H9 (cell line): ENCODE data around the gene RAD54L2. TPM values are rescaled to one million over a fixed set of nuclear protein-coding genes. Genes with fewer than 3 reads are reported as not detected.

Experiments
- DNase-seq: peaks from one replicate; pipeline ENCODE4 v3.0.0-alpha.2; 2017
- H2AFZ ChIP-seq: one replicate; pipeline ENCODE4 v1.6.1; 2013; ENCODE audit warnings: mild to moderate bottlenecking, low read length, control low read depth, moderate library complexity
- H2AK5ac ChIP-seq: 2 replicates; pipeline ENCODE4 v1.6.1; 2013; ENCODE audit warnings: low read length, control low read depth, mixed read lengths; ENCODE audit not compliant: insufficient read length
- H2BK120ac ChIP-seq: one replicate; pipeline ENCODE4 v1.6.1; 2013; ENCODE audit warnings: low read depth, mild to moderate bottlenecking, low read length, control low read depth, inconsistent platforms; ENCODE audit not compliant: poor library complexity, severe bottlenecking
- H2BK12ac ChIP-seq: 2 replicates; pipeline ENCODE4 v1.6.1; 2013; ENCODE audit warnings: low read length, control low read depth, mixed read lengths, low read depth; ENCODE audit not compliant: insufficient read length
- H2BK15ac ChIP-seq: 2 replicates; pipeline ENCODE4 v1.6.1; 2013; ENCODE audit warnings: low read depth, low read length, control low read depth
- H2BK20ac ChIP-seq: one replicate; pipeline ENCODE4 v1.6.1; 2013; ENCODE audit warnings: low read depth, mild to moderate bottlenecking, low read length, control low read depth, inconsistent platforms; ENCODE audit not compliant: poor library complexity, severe bottlenecking
- H2BK5ac ChIP-seq: 2 replicates; pipeline ENCODE4 v1.6.1; 2013; ENCODE audit warnings: low read length, control low read depth, mixed read lengths; ENCODE audit not compliant: insufficient read length
- H3K14ac ChIP-seq: 2 replicates; pipeline ENCODE4 v1.6.1; 2013; ENCODE audit warnings: low read length, control low read depth; ENCODE audit not compliant: insufficient read depth
- H3K18ac ChIP-seq: 2 replicates; pipeline ENCODE4 v1.6.1; 2013; ENCODE audit warnings: low read depth, mild to moderate bottlenecking, mixed read lengths, low read length, control low read depth; ENCODE audit not compliant: insufficient read length
- H3K23ac ChIP-seq: 2 replicates; pipeline ENCODE4 v1.6.1; 2013; ENCODE audit warnings: low read length, control low read depth, mixed read lengths, low read depth; ENCODE audit not compliant: insufficient read length
- H3K23me2 ChIP-seq: 2 replicates; pipeline ENCODE4 v1.6.1; 2013; ENCODE audit warnings: low read depth, mild to moderate bottlenecking, mixed read lengths, low read length, control low read depth; ENCODE audit not compliant: insufficient read length, poor library complexity, severe bottlenecking
- H3K27ac ChIP-seq: 2 replicates; pipeline ENCODE4 v1.5.1; 2013; ENCODE audit warnings: low read length, control low read depth, mixed read lengths, low read depth; ENCODE audit not compliant: insufficient read length
- H3K27me3 ChIP-seq: 2 replicates; pipeline ENCODE4 v1.6.1; 2013; ENCODE audit warnings: low read length, control low read depth, inconsistent platforms; ENCODE audit not compliant: insufficient read depth
- H3K4ac ChIP-seq: 2 replicates; pipeline ENCODE4 v1.6.1; 2013; ENCODE audit warnings: low read depth, mild to moderate bottlenecking, control low read depth, inconsistent platforms, low read length, moderate library complexity
- H3K4me1 ChIP-seq: 2 replicates; pipeline ENCODE4 v1.6.1; 2013; ENCODE audit warnings: low read length, control low read depth, inconsistent platforms; ENCODE audit not compliant: insufficient read depth
- H3K4me2 ChIP-seq: 2 replicates; pipeline ENCODE4 v1.6.1; 2013; ENCODE audit warnings: low read length, control low read depth, mixed read lengths; ENCODE audit not compliant: insufficient read length, insufficient read depth
- H3K56ac ChIP-seq: 2 replicates; pipeline ENCODE4 v1.6.1; 2013; ENCODE audit warnings: low read depth, mild to moderate bottlenecking, mixed read lengths, low read length, control low read depth; ENCODE audit not compliant: insufficient read length
- H3K79me1 ChIP-seq: 2 replicates; pipeline ENCODE4 v1.6.1; 2013; ENCODE audit warnings: low read depth, mild to moderate bottlenecking, moderate library complexity, low read length, control low read depth, inconsistent platforms; ENCODE audit not compliant: insufficient read depth, poor library complexity, severe bottlenecking
- H3K79me2 ChIP-seq: 2 replicates; pipeline ENCODE4 v1.6.1; 2013; ENCODE audit warnings: low read length, control low read depth, inconsistent platforms; ENCODE audit not compliant: insufficient read depth
- H3K9ac ChIP-seq: 2 replicates; pipeline ENCODE4 v1.6.1; 2013; ENCODE audit warnings: low read length, control low read depth, mixed read lengths; ENCODE audit not compliant: insufficient read length; ENCODE audit errors: extremely low read depth
- H3K9me3 ChIP-seq: one replicate; pipeline ENCODE4 v1.6.1; 2013; ENCODE audit warnings: low read depth, low read length, inconsistent platforms; ENCODE audit not compliant: control insufficient read depth
- H3T11ph ChIP-seq: one replicate; pipeline ENCODE4 v1.6.1; 2013; ENCODE audit warnings: mild to moderate bottlenecking, low read length, control low read depth, inconsistent platforms
- H4K20me1 ChIP-seq: one replicate; pipeline ENCODE4 v1.6.1; 2013; ENCODE audit not compliant: control insufficient read depth, insufficient read length, insufficient read depth
- H4K5ac ChIP-seq: 2 replicates; pipeline ENCODE4 v1.6.1; 2013; ENCODE audit warnings: low read depth, mild to moderate bottlenecking, mixed read lengths, low read length, control low read depth; ENCODE audit not compliant: insufficient read length
- H4K8ac ChIP-seq: replicated peaks from 2 replicates; pipeline ENCODE4 v1.6.1; 2013; ENCODE audit warnings: low read length, control low read depth, mixed read lengths, low read depth; ENCODE audit not compliant: insufficient read length
- H4K91ac ChIP-seq: 2 replicates; pipeline ENCODE4 v1.6.1; 2013; ENCODE audit warnings: low read depth, mild to moderate bottlenecking, moderate library complexity, mixed read lengths, low read length, control low read depth; ENCODE audit not compliant: insufficient read length
- H3K27ac Mint-ChIP-seq, 3 experiments: 2 replicates in 2 of 3; 3 replicates in 1 of 3; pipeline ENCODE4 v1.8.0; 2020 to 2021; ENCODE audit warnings: mixed read lengths in 3 of 3, mild to moderate bottlenecking in 1 of 3, moderate library complexity in 1 of 3
- H3K27me3 Mint-ChIP-seq: 2 replicates; pipeline ENCODE4 v1.8.0; 2021; ENCODE audit warnings: low read depth, mild to moderate bottlenecking, moderate library complexity, mixed read lengths
- H3K36me3 Mint-ChIP-seq, 3 experiments: 2 replicates in 2 of 3; 3 replicates in 1 of 3; pipeline ENCODE4 v1.8.0; 2020 to 2021; ENCODE audit warnings: low read depth in 3 of 3, mixed read lengths in 3 of 3; ENCODE audit not compliant: insufficient read depth in 1 of 3
- H3K4me1 Mint-ChIP-seq, 2 experiments: 2 replicates each; pipeline ENCODE4 v1.8.0; 2020; ENCODE audit warnings: mixed read lengths in 2 of 2
- H3K4me3 Mint-ChIP-seq, 2 experiments: 2 replicates in 1 of 2; 3 replicates in 1 of 2; pipeline ENCODE4 v1.8.0; 2020 to 2021; ENCODE audit warnings: mild to moderate bottlenecking in 2 of 2, mixed read lengths in 2 of 2, moderate library complexity in 1 of 2
- H3K9me3 Mint-ChIP-seq, 2 experiments: 2 replicates in 1 of 2; 3 replicates in 1 of 2; pipeline ENCODE4 v1.8.0; 2020; ENCODE audit warnings: mild to moderate bottlenecking in 2 of 2, mixed read lengths in 2 of 2, moderate library complexity in 1 of 2
- CTCF ChIP-seq: fragments of 200-600 bp; sonication (generic); conservative IDR thresholded peaks from 3 replicates; pipeline ENCODE4 v1.8.0; 2021; ENCODE audit warnings: antibody characterized with exemption, mild to moderate bottlenecking
- WGBS: extraction: QIAGEN DNeasy Blood & Tissue Kit; methylation state at CpG from one replicate; pipeline ENCODE4 v1.1.7; 2013; ENCODE audit warnings: missing lambda C conversion rate, low lambda C conversion rate, mixed read lengths; ENCODE audit not compliant: insufficient read length; ENCODE audit errors: extremely low coverage; 5-methylcytosine and 5-hydroxymethylcytosine counted together
- total RNA-seq: library from RNA; stranded (reverse); gene quantifications from 2 replicates; pipeline ENCODE4 v1.2.1, GENCODE V29; 2021

RAD54L2 gene
- total RNA-seq, 1 experiment from 2014 or later: 40.7 TPM

DNA sequence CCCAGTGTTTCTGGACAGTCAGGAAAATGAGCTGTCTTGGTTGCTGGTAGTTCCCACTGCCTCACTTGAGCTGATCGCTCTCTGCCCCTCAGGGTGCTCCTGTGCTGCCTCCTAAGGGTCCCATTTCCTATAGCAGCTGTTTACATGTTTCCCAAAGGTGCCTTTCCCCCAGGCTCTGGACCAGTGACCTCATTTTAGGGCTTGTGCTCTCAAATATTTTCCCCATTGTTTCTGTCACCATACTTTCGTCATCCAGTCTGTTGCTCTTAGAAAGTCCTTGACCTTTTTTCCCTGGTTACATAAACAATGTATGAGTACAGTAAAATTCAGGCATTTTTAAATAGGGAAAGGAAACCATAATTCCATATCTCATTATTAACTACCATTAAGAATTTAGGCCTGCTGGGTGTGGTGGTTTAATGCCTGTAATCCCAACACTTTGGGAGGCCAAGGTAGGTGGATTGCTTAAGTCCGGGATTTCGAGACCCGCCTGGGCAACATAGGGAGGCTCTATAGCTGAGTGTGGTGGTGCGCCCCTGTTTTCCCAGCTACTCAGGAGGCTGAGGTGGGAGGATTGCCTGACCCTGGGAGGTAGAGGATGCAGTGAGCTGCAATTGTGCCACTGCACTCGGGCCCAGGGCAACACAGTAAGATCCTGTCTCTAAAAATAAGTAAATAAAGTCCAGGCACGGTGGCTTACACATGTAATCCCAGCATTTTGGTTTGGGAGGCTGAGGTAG is 11.7 kb downstream of the RAD54L2 start:
- no peak for TF ChIP-seq CTCF
- Histone ChIP-seq H2BK12ac (no peak overlapping the region), H3K4me1 (no peaks in the 10 kb centered on the region), H4K91ac (no peak overlapping the region), H3K27me3 (no peaks in the 10 kb centered on the region), H2BK5ac (no peak overlapping the region), H3K9ac (no peak overlapping the region), H2AK5ac (no peak overlapping the region), H3T11ph (no peak overlapping the region), H3K18ac (no peak overlapping the region), H3K23me2 (no peaks in the 10 kb centered on the region), H3K9me3 (no peaks in the 10 kb centered on the region), H3K27ac (no peak overlapping the region), H3K79me2 (no peaks in the 10 kb centered on the region; the same call in 1 of the 2 replicates), H4K8ac (no peak overlapping the region), H2BK120ac (no peak overlapping the region), H2BK20ac (no peak overlapping the region), H3K56ac (no peak overlapping the region), H2BK15ac (no peak overlapping the region), H3K14ac (no peak overlapping the region), H4K5ac (no peak overlapping the region), H3K4me2 (no peak overlapping the region), H3K79me1 (no peaks in the 10 kb centered on the region), H3K23ac (no peak overlapping the region), H4K20me1 (no peaks in the 10 kb centered on the region), H2AFZ (no peak overlapping the region), H3K4ac (no peak overlapping the region)
- peaks cover 6 to 8% of the 10 kb centered on the region in 2 experiments; a peak in 3 of 4 replicates for H3K4me1 Mint-ChIP-seq
- H3K36me3 Mint-ChIP-seq: peaks cover 0 to 32% (median 8%) of the 10 kb centered on the region in 3 experiments; a peak in 5 of 7 replicates
- H3K27me3 Mint-ChIP-seq: no peaks in the 10 kb centered on the region
- H3K27ac Mint-ChIP-seq: peak overlapping the region in 2 of 3 experiments; percentile 71 to 87; a peak in 5 of 7 replicates
- H3K4me3 Mint-ChIP-seq: no peak overlapping the region; a peak in 1 of 5 replicates
- DNase-seq: no peak
- WGBS: no CpG with 5 or more reads among the region's 8 CpGs
- no peaks in the 10 kb centered on the region for H3K9me3 Mint-ChIP-seq
